Hepatic stellate cell (primary cell): ENCODE data around the gene MMEL1.
"Not testable (repeated sequence)": the region's sequence is repeated elsewhere in the genome, so short reads cannot be mapped to it uniquely, and the experiment has no call there.

Source experiments
- DNase-seq: peaks from one replicate; pipeline ENCODE4 v3.0.0; 2011; ENCODE audit warnings: low spot score

The MMEL1 gene

DNA sequence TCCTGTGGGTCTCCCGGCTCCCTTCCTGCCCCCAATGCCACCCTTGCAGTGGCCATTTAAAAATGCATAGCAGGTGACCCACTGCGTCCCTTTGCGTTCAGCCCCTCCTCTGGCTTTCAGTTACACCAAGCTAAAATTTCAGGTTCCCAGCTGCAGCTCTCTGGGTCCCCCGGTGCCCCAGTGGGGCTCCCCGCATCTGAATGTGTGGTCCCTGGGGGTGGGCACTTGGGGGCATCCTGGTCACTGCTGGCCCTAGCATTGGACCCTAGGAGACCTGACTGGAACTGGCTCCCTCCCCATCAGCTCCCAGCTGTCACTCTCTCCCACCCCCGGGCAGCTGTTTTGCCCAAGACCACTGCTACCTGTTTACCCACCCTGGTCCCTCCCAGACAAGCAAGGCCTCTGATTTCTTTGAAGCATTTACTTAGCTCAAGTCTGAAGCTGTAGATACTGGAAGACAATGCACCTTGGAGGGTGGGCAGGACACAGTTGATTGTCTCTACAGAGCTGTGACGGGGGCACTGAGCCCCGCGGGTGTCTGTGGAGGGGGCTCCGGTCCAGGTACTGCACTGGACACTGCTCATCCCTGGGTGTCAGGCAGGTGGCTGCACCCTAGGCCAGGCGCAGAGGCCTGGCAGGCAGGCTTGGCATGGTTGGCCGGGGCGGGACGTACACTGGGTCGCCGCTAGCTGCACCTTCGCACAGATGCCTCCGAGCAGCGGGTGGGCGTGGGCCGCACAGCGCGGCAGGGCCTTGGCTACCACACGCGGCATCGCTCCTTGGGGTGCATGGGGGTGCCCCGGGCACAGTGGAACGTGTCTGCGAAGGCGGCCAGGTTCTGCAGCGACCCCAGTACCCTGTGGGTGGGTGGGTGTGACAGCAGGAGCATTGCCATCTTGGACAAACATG is 42.3 kb downstream of the MMEL1 start:
- no peak for DNase-seq

DNA sequence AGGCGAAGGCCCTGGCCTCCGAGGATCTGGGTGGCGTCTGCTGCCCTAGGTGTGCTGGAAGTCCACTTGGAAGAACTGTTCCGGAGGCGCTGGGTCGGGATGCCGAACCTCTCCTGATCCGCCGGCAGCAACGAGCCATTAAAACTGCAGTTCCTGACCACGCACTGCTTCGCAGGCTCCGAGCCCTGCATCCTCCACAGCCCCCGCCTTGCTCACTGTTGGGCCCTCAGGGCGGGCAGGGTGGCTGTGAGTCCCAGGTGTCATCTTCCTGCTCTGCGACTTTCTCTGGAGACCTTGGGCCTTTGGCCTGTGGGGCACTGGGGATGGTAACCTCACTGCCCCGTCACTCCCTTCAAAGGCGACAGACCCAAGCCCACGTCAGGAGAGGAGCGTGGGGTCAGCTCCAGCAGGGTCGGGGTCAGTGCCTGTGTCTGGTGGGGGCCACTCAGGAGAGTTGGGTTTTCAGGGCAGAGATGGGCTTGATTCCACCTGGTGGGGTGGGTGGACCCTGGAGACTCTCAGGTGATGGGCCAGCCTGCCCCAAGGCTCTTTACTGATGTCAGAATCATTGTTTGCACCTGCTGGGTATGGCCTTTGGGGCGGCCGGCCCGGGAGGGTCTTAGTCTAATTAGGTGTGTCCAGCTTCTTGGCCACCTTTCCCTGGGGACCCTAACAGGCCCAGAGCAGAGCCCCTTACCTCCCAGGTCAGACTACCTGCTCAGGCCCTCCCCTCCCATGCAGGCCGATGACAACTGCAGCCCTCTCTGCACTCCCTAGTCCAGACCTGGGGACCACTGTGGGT is 43.2 kb downstream of the MMEL1 start:
- DNase-seq = no peak

DNA sequence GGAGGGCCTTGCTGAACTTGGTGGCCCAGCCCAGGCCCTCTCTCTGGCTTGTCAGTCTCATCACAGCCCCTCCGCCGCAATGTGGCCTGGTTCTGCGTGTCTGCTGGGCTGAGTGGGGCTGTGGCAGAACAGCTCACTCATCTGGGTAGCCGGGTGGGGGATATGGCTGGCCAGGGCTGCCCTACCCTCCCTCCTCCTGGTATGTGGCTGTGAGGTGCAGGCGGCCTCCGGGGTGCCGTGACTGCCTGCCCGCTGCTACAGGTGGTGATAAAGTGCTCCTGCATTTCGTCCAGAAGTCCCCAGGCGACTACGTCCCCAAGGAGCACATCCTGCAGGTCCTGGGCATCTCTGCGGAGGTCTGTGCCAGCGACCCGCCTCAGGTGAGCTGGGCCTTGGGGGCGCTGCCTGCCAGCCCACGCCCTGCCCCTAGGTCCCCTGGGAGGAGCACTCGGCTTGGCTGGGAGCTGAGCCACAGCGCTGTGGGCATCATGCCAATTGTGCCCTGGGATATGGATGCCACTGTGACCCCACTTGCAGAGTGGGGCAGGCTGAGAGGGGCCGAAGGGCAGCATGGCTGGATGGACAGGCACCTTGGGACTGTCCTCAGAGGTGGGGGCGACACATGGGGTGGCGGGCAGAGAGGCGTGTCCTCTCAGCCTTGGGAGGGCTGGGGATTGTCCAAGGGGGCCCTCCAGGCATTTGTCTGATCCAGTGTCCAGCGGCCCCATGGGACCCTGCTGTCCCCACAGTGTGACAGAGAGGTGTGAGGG is 44.0 kb downstream of the MMEL1 start:
- no peak for DNase-seq

DNA sequence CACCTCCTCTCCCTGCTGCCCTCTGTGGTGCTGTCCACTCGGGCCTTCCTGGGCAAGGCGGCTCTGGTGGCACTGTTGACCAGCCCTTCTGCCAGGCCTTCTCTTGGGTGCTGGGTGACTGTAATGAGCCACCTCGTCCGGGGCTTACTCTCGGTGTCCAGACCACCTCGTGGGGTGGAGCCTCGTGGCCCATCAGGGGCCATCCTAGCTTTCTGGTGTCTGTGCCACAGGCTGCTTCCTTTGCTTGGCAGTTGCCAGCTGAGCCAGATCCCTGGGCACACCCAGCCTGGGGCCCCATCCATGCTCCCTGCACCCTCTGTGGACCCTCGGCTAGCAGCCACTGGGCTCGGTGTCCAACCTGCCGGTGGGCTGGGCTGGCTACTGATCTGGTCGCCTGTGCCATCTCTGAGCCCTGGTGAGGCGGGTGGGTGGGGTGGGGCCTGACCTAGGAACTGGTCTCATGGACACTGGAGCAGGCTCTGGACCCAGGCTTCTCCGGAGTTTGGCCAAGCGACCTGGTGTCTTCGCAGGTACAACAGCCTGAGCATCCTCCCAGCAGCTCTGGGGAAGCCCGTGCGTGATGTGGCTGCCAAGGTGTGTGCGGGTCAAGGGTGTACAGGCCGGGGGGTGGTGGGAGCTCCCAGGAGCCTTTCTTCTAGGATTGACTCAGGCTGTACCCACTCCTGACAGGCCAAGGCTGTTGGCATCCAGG is 44.8 kb downstream of the MMEL1 start:
- DNase-seq = no peak

DNA sequence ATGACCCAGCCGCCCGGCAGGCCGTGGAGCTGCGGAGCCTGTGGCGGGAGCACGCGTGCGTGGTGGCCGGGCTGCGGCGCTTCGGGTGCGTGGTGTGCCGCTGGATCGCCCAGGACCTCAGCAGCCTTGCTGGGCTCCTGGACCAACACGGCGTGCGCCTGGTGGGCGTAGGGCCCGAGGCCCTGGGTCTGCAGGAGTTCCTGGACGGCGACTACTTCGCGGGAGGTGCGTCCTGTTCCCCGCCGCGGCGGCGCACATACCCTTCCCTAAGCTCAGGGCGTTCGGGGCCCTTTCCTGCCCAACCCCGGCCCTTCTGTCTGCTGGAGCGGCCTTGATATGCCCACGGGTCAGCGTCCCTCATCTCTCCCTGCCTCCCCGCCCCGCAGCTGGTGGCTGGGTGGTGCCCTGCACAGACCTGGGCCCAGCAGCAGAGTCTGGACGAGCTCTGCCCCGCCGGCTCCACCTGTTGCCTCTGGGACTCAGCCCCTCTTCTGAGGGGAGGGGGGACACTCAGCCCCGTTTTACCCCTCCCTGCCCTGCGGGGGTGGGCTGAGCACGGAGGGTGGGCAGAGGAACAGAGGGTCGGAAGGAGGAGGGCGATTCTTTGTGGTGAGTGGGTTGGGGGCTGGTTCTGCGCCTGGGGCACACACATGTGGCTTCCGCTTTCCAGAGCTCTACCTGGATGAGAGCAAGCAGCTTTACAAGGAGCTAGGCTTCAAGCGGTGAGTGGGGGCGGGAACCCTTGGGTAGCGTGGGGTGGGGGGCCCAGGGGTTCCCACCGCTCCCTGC is 45.6 kb downstream of the MMEL1 start:
- peak; percentile 61 for DNase-seq

DNA sequence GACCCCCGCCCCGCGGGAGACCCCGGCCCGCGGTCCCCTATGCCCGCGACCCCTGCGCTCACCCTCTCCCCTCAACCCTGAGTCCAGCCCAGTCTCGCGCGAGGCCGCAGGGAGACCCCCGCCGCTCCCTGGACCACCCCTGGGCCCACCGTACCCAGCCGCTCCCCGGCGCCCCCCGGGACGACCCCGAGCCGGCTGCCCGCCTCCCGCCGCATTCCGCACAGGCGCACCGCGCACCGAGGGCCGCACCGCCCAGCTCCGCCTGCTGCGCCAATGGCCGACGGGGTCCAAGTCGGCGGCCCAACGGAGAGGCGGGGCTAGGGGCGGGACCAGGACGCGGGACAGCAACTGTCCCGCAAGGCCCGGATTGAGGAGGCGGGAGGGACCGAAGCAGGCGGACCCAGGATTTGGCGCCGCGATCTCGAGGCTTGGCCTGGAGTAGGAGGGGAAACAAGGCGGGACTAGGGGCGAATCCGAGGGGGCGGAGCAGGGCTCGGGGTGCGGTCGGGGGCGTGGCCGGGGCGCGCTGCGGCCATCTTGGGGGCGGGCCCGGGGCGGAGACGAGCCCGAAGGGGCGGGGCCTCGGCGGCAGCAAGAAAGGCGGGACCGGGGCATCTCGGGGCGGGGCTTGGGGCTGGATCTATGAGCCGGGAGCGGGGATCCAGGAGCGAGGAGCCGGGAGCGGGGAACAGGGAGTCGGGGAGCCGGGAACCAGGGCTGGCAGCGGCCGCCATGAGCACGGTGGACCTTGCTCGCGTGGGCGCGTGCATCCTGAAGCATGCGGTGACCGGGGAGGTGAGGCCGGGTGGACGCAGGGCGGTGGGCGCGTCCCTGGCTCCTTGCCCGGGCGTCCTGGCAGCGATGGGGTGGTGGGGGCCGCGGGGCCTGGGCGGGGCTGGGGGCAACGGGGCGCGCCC is 46.4 kb downstream of the MMEL1 start, which contains the start of gene PRXL2B:
PRXL2B (plus strand) TSS at position 624 of the 917 bp plus-strand sequence; CDS start at position 733, 109 bp downstream.
- peak; percentile 100 for DNase-seq

DNA sequence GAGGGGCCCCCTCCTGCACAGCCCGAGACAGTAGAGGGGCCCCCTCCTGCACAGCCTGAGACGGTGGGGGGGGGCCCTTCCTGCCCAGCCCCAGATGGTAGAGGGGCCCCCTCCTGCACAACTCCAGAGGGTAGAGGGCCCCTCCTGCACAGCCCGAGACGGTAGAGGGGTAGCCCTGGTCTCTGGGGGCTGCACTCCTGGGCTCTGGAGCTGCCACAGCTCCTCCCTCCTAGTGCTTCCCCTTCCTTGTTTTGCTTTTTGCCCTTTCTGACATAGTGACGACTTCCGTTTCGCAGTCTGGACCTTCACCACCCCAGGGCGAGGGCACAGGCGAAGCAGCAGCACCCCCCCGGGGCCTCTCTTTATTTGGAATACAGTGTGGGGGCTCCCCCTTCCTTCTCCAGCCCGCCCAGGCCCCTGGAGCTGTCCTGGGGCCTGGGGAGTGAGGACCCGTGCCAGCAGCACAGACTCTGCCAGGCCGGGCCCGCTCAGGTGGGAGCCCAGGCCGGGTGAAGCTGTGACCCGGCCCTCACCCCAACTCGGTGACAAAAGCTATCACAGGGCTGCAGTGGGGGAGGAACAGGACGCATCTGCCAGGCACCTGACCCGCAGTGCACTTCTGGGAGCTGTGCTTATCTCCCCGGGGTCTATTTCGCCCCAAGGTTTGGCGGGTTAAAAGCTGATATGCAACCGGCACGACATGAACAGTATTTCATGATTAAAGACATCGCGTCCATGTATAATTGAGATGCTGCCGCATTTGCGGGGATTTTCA is 47.3 kb downstream of the MMEL1 start:
- peak; percentile 59 for DNase-seq

DNA sequence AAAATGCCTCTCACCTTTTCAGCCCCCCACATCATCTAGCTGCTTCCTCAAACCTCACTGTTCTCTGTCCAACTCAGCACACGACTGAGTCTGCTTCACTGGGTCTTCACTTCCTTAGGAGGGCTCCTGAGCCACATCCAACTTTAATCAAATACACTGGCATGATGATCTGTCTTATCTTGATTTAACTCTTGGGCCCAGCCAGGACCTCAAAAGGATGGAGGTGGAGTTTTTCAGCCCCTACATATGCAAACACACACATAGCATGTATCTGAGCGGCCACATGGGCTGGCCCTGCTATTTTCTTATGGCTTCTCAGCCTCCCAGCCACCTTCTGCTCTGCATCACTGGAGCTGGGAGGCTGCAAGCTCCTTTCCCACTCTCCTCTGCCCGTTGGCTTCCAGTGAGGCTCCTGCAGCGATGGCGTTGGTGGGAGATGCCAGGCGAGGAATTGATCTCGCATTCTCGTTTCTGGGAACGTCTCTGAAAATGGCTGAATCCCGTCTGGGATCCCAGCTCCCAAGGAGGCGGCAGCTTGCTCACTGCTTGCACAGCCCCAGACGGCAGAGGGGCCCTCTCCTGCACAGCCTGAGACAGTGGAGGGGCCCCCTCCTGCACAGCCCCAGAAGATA is 48.0 kb downstream of the MMEL1 start:
- no peak for DNase-seq

DNA sequence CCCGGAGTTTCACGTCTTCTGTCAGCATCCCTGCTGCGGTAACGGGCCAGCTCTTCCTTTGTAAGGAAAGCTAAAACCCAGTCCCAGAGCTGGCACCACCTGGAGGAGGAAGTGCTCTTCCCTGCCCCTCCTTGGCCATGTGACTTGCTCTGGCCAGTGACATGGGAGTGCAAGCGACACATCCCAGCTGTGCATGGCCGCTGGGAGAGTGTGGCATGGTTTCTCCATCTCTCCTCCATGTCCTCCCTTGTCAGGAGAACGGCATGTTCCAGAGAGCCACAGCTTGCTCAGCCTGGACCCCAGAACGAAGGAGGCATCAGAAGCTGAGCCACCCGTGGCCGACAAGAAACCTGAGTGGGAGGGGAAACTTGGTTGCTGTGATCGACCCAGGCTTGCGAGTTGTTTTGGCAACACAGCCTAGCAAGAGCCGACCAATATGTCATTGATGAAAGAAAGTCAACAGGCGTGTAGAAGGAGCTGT is 48.9 kb downstream of the MMEL1 start:
- no peak for DNase-seq

DNA sequence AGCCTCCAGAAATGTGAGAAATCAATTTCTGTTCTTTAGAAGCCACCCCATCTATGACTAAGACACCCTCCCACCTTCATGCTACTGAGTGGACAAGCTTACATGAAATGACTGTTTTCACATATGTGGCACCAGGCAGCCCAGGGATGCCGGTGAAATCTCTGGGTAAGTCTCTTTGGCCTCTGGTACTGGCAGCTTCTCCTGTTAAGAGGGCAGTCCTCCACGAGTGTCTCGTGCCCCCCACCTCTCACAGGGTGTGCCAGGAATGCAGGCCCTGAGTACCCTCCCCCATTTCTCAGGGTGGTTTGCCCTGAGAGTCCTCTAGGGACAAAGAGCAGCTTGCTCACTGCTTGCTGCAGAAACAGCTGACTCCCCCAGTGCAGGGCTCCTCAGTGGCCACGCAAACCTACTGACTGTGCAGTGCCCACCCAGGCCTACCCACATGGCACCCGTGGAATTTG is 49.5 kb downstream of the MMEL1 start:
- DNase-seq = no peak

DNA sequence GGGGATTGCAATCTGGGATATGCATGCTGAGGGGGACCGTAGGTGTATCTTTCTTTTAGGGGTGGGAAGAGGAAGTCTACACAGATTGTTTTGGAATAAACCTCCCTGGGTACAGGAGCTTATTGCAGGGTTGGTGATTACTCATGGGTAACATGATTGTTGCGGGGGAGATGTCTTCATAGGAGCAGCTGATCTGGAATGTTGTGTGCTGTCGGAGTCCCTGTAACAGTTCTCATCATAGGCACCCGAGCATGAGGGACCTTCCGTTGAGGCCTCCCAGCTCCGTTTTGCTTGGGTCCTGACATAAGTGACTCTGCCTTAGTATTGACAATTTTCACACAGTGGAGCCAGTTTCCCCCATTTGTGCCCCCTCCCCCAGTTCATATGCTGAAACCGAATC is 50.4 kb downstream of the MMEL1 start:
- peak; percentile 71 for DNase-seq

DNA sequence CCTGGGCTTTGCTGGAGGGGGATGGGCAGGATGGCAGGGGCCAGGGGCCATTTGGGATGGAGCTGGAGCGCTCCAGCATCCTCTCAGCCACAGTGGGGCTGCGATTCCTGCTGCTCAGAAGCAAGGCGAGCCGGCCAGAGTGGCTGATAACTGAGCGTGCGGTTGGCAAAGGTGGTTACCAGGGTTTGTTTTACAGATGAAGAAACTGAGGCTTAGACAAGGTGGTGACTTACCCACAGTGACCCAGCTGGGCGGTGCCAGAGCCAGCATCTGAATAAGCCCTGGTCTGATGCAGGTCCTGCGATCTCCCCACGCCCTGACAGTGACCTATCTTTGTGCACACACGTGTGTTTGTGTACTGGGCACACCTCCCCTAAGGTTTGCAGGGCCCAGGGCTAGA is 52.1 kb downstream of the MMEL1 start:
- no peak for DNase-seq

DNA sequence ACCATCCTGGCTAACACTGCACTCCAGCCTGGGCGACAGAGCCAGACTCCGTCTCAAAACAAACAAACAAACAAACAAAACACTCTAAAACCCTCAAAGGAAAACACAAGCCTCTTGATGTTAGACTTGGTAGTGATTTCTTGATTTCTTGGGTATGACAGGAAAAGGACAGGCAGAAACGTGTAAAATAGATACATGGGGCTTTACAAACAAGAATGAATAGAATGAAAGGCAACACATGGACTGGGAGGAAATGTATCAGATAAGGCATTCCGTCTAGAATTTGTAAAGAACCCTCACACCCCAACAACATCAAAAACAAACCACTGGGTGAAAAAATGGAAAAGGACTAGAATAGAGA is 54.1 kb downstream of the MMEL1 start:
- DNase-seq = no peak

DNA sequence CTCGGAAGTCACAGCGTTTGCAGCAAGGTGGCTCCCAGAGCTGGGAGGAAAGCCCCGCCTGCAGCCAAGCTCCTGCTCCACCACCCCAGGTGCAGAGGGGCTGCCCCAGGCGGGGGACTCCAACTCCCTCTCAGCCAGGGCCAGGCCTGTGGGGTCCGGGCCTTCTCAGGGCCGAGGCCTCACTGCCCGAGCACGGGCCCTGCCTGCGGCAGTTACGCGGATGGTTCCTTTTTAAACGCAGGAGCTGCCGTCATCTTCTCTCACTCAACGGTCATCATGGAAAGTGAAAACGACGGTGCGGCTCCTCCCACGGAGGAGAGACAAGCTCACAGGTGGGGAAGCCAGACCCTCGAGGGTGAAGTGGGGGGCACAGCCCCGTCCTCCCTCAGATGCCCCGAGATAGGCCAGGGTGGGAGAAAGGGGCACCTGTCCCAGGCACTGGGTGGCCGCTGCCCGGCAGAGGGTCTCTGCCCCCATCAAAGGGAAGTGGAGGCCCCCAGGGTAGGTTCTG is 55.2 kb downstream of the MMEL1 start:
- DNase-seq = not testable (repeated sequence)

DNA sequence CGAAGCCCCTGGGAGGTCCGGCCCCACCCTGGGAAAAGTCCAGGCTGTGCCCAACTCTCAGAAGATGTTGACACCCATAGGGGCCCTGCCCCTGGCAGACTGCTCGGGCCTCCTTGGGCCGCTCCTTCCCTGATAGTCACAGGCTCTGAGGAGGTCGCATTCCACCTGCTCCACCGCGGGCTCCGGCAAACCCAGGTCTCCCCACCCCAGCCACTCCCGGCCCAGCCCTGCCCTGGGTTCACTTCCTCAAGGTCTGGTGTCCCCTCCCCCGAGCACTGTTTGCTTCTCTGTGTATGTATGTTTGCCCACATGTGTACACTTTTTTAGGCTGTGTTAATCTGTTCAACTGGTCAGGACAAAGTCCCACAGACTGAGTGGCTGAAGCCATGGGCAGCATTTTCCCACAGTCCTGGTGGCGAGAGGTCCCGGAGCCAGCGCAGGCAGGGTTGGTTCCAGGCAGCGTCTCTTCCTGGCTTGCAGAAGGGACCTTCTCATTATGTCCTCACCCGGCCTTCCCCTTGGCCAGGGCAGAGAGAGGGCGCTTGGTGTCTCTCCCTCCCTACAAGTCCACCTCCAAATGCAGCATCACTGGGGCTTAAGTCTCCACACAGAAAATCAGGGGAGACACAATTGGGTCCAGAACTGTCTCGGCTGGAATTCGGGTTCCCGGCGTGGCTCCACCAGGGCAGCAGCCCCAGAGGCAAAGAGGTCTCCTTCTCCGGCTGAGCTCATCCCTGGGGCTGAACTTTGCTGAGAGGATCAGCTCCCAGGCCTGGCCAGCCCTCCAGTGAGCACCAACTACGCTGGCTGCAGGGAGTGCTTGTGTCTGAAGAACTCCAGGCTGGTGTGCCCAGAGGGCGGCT is 56.8 kb downstream of the MMEL1 start:
- DNase-seq = no peak

DNA sequence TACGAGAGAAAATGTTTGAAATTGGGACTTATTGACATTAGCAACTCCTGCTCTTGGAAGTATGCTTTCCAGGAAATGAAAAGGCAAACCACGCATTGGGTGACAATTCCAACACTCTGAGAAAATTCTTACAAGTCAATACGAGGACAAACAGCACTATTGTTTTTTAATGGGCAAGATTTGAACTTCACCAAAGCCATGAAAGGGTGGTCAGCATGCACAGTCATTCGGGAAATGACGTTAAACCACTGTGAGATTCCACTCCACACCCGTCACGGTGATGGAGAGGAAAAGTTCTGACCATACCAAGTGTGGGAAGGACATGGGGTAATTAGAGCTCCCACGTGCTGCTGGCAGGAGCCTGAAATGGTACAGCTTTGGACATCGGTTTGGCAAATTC is 58.5 kb downstream of the MMEL1 start:
- no peak for DNase-seq
